ENCODE data around the gene TRPM1. TPM values are rescaled to one million over a fixed set of nuclear protein-coding genes. Genes with fewer than 3 reads are reported as not detected.

TRPM1 gene
- total and polyA plus RNA-seq, 9 of the 15 experiments (the other 6 are each of a cell fraction or from before 2014, with no cell fraction given): 0.01 to 0.06 (median 0.03) TPM; not detected in 5

- in situ Hi-C loops (cut with MboI) (no loop called here), intact Hi-C loops (cut with micrococcal nuclease) (loop anchor here (10.0 kb wide), 1 partner anchor 125 kb away; no protein-coding TSS in a partner anchor)
- ATAC-seq (peak; percentile 76), FAIRE-seq (peak; percentile 62), DNase-seq (ENCODE audit: extremely low read depth in 1 of 4, low spot score in 3 of 4) (peak in 2 of 4 experiments; percentile 55 to 64)
- Histone ChIP-seq H3K9me3 (replicated peaks; ENCODE audit: control insufficient read depth, insufficient read depth, low read depth, low read length) (no peaks in the 10 kb centered on the region), H3K4me2 (ENCODE audit: insufficient read depth, low read length) (no peak overlapping the region), H4K20me1 (replicated peaks; ENCODE audit: control insufficient read depth, insufficient read depth, low read length) (no peaks in the 10 kb centered on the region), H3K4me1 (replicated peaks in 1 of 2; ENCODE audit: control insufficient read depth in 2 of 2, insufficient read depth in 2 of 2, low read length in 2 of 2) (peaks cover 0 to 2% of the 10 kb centered on the region in 2 experiments; a peak in 1 of 5 replicates), H3K27ac (ENCODE audit: extremely low read depth, low read depth, low read length) (no peak overlapping the region), H3K4me3 (no peak overlapping the region), H2AFZ (ENCODE audit: low read depth, low read length) (no peak overlapping the region), H3K9me1 (ENCODE audit: control insufficient read depth, insufficient read depth, low read length) (no peaks in the 10 kb centered on the region), H3K36me3 (ENCODE audit: control insufficient read depth, insufficient read depth, low read length) (no peaks in the 10 kb centered on the region), H3K27me3 (ENCODE audit: control insufficient read depth in 2 of 2, insufficient read depth in 2 of 2, low read length in 2 of 2) (peaks cover 20 to 25% of the 10 kb centered on the region in 2 experiments), H3K79me2 (ENCODE audit: control insufficient read depth, insufficient read depth, low read length) (no peaks in the 10 kb centered on the region; the same call in 2 of the 3 replicates), H3K9ac (ENCODE audit: insufficient read depth in 1 of 2, low read depth in 2 of 2, low read length in 2 of 2) (no peak overlapping the region)
- ChIA-PET POLR2A (no interaction called here), CTCF (ENCODE audit: low intra/inter-chr PET ratio) (no interaction called here)
- 4% methylated on average over 3 of the region's 3 CpGs for WGBS (ENCODE audit: insufficient coverage, low coverage, missing lambda C conversion rate)
- no TSS peak for BruUV-seq (replicated peaks)
- no peak for TF ChIP-seq ETV5 (CRISPR knock-in tag; IDR thresholded peaks at IDR 0.05; ENCODE audit: low read depth)
- peak; percentile 82 for TF ChIP-seq CBFA2T2 (conservative IDR thresholded peaks at IDR 0.05)
- TF ChIP-seq ARID1B (IDR thresholded peaks at IDR 0.05): peak; percentile 90
- peak; percentile 65 for TF ChIP-seq POLR2AphosphoS5 (IDR thresholded peaks at IDR 0.05; ENCODE audit: control insufficient read depth, insufficient read depth, low read depth, low read length)
- TF ChIP-seq CBX1 (IDR thresholded peaks at IDR 0.05; ENCODE audit: low read depth): no peak
- TF ChIP-seq EP300 (IDR thresholded peaks at IDR 0.05; ENCODE audit: low read length): peak; percentile 55; the same call in 1 of the 2 replicates
- TF ChIP-seq MTA2 (IDR thresholded peaks at IDR 0.05; ENCODE audit: low read depth): peak; percentile 73
- peak; percentile 54; the same call in 1 of the 2 replicates for TF ChIP-seq CC2D1A (IDR thresholded peaks at IDR 0.05)
- peak; percentile 68; the same call in 1 of the 2 replicates for TF ChIP-seq STAT5A (IDR thresholded peaks at IDR 0.05; ENCODE audit: borderline replicate concordance, low read length)
- peak; percentile 85 for TF ChIP-seq TEAD4 (IDR thresholded peaks at IDR 0.05; ENCODE audit: low read length)
- no peak for TF ChIP-seq TEAD4 (CRISPR knock-in tag; IDR thresholded peaks at IDR 0.05; ENCODE audit: borderline replicate concordance)
- peak; percentile 45 for TF ChIP-seq TBP (optimal IDR thresholded peaks at IDR 0.05; ENCODE audit: low read depth, low read length)
- TF ChIP-seq, protein P1, sequence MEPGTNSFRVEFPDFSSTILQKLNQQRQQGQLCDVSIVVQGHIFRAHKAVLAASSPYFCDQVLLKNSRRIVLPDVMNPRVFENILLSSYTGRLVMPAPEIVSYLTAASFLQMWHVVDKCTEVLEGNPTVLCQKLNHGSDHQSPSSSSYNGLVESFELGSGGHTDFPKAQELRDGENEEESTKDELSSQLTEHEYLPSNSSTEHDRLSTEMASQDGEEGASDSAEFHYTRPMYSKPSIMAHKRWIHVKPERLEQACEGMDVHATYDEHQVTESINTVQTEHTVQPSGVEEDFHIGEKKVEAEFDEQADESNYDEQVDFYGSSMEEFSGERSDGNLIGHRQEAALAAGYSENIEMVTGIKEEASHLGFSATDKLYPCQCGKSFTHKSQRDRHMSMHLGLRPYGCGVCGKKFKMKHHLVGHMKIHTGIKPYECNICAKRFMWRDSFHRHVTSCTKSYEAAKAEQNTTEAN (CRISPR knock-in tag; IDR thresholded peaks at IDR 0.05): no peak
- peak; percentile 68 for TF ChIP-seq NCOR1 (IDR thresholded peaks at IDR 0.05)
- TF ChIP-seq TRIM24 (IDR thresholded peaks at IDR 0.05): peak; percentile 45 to 61; a peak in 2 of 4 replicates
- TF ChIP-seq SOX6 (IDR thresholded peaks at IDR 0.05): 0 out of 2 replicates have a peak, but pooled peaks have one; percentile 30
- TF ChIP-seq NCOA1 (IDR thresholded peaks at IDR 0.05; ENCODE audit: low read depth): no peak
- TF ChIP-seq SMARCE1 (IDR thresholded peaks at IDR 0.05): peak; percentile 55; the same call in 1 of the 2 replicates
- TF ChIP-seq RBM34 (IDR thresholded peaks at IDR 0.05; ENCODE audit: borderline replicate concordance, insufficient read depth, low read length): no peak
- TF ChIP-seq POLR2A (conservative IDR thresholded peaks at IDR 0.05): 0 out of 2 replicates have a peak, but pooled peaks have one; percentile 42
- TF ChIP-seq TCF3 (CRISPR knock-in tag; IDR thresholded peaks at IDR 0.05): peak; percentile 85
- TF ChIP-seq NFIC (IDR thresholded peaks at IDR 0.05): peak; percentile 48; the same call in 1 of the 2 replicates
- TF ChIP-seq TAL1 (IDR thresholded peaks at IDR 0.05): peak; percentile 90
- TF ChIP-seq HDAC3 (IDR thresholded peaks at IDR 0.05; ENCODE audit: borderline replicate concordance, partially characterized antibody): peak; percentile 29
- TF ChIP-seq GMEB1 (CRISPR knock-in tag; IDR thresholded peaks at IDR 0.05): no peak
- TF ChIP-seq SMARCA4 (IDR thresholded peaks at IDR 0.05): peak; percentile 56
- TF ChIP-seq CBFA2T3 (IDR thresholded peaks at IDR 0.05): peak; percentile 88
These were observed 101.8 kb downstream of the TRPM1 start for GRCh38 chr15:30999729-31000128.
